ENCODE data around the gene LAMP1. TPM values are rescaled to one million over a fixed set of nuclear protein-coding genes. Genes with fewer than 3 reads are reported as not detected.
"Not testable (repeated sequence)": the region's sequence is repeated elsewhere in the genome, so short reads cannot be mapped to it uniquely, and the experiment has no call there.

The LAMP1 gene
- total and polyA plus RNA-seq, 12 donors: 35.9 to 153 (median 97.3) TPM

GRCh38 chr13:113369189-113369588 lies 72.2 kb downstream of the LAMP1 start:
- DNase-seq (no peak), ATAC-seq (no peak)
- WGBS, 2 donors: 89% methylated on average over 29 of the region's 29 CpGs
- no peak overlapping the region for H3K27ac ChIP-seq
- H3K4me3 ChIP-seq: no peak overlapping the region
- H3K4me1 ChIP-seq: peaks cover 0 to 6% (median 0%) of the 10 kb centered on the region in 9 donors
- no peaks in the 10 kb centered on the region for H3K9me3 ChIP-seq
- peaks cover 0 to 19% (median 13%) of the 10 kb centered on the region in 7 donors for H3K27me3 ChIP-seq
- TF ChIP-seq CTCF (IDR thresholded peaks at IDR 0.05): no peak
- H3K36me3 ChIP-seq: no peaks in the 10 kb centered on the region
- intact Hi-C loops (cut with DNase I): no loop called here

DNA sequence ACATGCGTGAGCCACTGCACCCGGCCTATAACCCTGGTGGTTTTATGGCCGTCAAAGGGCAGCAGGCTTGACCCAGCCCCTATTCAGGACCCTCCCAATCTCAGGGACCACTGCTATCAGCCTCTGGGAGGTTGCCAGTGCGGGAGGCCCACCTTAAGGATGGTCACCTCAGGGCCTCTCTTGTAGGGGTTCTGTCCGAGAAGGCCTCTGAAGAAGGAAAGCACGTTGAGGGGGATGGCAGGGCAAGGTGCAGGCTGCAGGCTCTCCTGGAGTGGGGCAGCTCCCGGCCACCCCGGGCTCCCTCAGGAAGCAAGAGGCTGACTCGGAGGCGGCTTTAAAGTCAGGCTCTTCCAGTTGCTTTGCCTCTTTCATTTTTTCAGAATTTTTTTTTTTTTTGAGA lies 72.8 kb downstream of the LAMP1 start:
- no peak for TF ChIP-seq CTCF (IDR thresholded peaks at IDR 0.05)
- H3K27ac ChIP-seq: no peak overlapping the region
- H3K27me3 ChIP-seq: peaks cover 0 to 14% (median 8%) of the 10 kb centered on the region in 7 donors
- H3K4me1 ChIP-seq: peaks cover 0 to 2% (median 0%) of the 10 kb centered on the region in 9 donors
- ATAC-seq (no peak), DNase-seq (no peak)
- H3K36me3 ChIP-seq: no peaks in the 10 kb centered on the region
- no peak overlapping the region for H3K4me3 ChIP-seq
- H3K9me3 ChIP-seq: no peaks in the 10 kb centered on the region
- intact Hi-C loops (cut with DNase I): loop anchor here in 1 of 10 donors (5.0 kb wide), 1 partner anchor 93 kb away; no protein-coding TSS in a partner anchor
- WGBS, 2 donors: 90 to 92% methylated on average over 10 of the region's 10 CpGs

- intact Hi-C loops (cut with DNase I): loop anchor here in 1 of 10 donors (5.0 kb wide), 1 partner anchor 94 kb away; no protein-coding TSS in a partner anchor
- Histone ChIP-seq H3K36me3 (no peaks in the 10 kb centered on the region), H3K4me3 (no peak overlapping the region), H3K27ac (no peak overlapping the region), H3K27me3 (peaks cover 0 to 2% (median 2%) of the 10 kb centered on the region in 7 donors), H3K9me3 (no peaks in the 10 kb centered on the region), H3K4me1 (no peaks in the 10 kb centered on the region)
- TF ChIP-seq CTCF (IDR thresholded peaks at IDR 0.05): no peak
- DNase-seq (no peak), ATAC-seq (no peak)
- 80 to 83% methylated on average over 12 to 13 of the region's 13 CpGs for WGBS, 2 donors
Measured at GRCh38 chr13:113371061-113371460, 74.0 kb downstream of the LAMP1 start.

DNA sequence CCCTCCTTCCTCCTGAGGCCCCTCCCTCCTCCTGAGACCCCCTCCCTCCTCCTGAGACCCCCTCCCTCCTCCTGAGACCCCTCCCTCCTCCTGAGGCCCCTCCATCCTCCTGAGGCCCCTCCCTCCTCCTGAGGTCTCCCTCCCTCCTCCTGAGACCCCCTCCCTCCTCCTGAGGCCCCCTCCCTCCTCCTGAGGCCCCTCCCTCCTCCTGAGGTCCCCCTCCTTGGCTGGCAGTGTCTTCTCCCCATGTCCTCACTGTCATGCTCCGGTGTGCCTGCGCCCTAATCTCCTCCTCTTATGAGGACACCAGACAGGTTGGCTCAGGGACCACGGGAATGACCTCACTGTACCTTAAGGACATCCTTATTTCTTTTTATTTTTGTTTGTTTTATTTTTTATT lies 74.7 kb downstream of the LAMP1 start:
- H3K36me3 ChIP-seq, H3K4me3 ChIP-seq, DNase-seq, ATAC-seq, H3K27me3 ChIP-seq, H3K4me1 ChIP-seq, H3K27ac ChIP-seq, H3K9me3 ChIP-seq: not testable (repeated sequence)
- WGBS, 2 donors: 87 to 92% methylated on average over 3 of the region's 3 CpGs
- intact Hi-C loops (cut with DNase I): loop anchor here in 1 of 10 donors (5.0 kb wide), 1 partner anchor 94 kb away; no protein-coding TSS in a partner anchor

Small RNA genes lying within 50 kb of the gene (microRNA-seq; reads per million reads assigned to microRNA genes)
- gene MIR8075: 0 reads per million in 2 donors

Other genes with a start within 250 kb of the LAMP1 start
- gene F7, start 191.4 kb upstream of the LAMP1 start, total RNA-seq: under 1 TPM in 3 of 10 donors, not detected in 7; 0.20 to 0.45 (median 0.31) TPM
- under 1 TPM; 0.04 to 0.07 TPM for gene F7, start 191.4 kb upstream of the LAMP1 start, polyA plus RNA-seq
- 10 to 100 TPM in 2 of 10 donors, 1 to 10 TPM in 8; 1.7 to 12.4 (median 6.3) TPM for gene F10, start 174.4 kb upstream of the LAMP1 start, total RNA-seq
- 10 to 100 TPM in 1 of 2 donors, 1 to 10 TPM in 1; 4.6 to 15.1 TPM for gene F10, start 174.4 kb upstream of the LAMP1 start, polyA plus RNA-seq
- under 1 TPM in 1 of 10 donors, not detected in 9; 0.20 TPM for gene PROZ, start 138.6 kb upstream of the LAMP1 start, total RNA-seq
- under 1 TPM in 1 of 2 donors, not detected in 1; 0.03 TPM for gene PROZ, start 138.6 kb upstream of the LAMP1 start, polyA plus RNA-seq
- gene PCID2, start 88.6 kb upstream of the LAMP1 start, total RNA-seq: 10 to 100 TPM; 42.3 to 74.0 (median 47.3) TPM
- gene PCID2, start 88.6 kb upstream of the LAMP1 start, polyA plus RNA-seq: 10 to 100 TPM; 38.9 to 60.1 TPM
- gene CUL4A, start 87.6 kb upstream of the LAMP1 start, total RNA-seq: 100 to 1,000 TPM in 9 of 10 donors, 10 to 100 TPM in 1; 84.7 to 141 (median 112) TPM
- 10 to 100 TPM; 35.8 to 46.1 TPM for gene CUL4A, start 87.6 kb upstream of the LAMP1 start, polyA plus RNA-seq
- 1 to 10 TPM in 3 of 10 donors, under 1 TPM in 7; 0.30 to 1.8 (median 0.78) TPM for gene GRTP1, start 66.9 kb downstream of the LAMP1 start, total RNA-seq
- gene GRTP1, start 66.9 kb downstream of the LAMP1 start, polyA plus RNA-seq: 1 to 10 TPM; 1.9 to 3.2 TPM
- 100 to 1,000 TPM; 381 to 939 (median 762) TPM for gene ADPRHL1, start 156.2 kb downstream of the LAMP1 start, total RNA-seq
- 100 to 1,000 TPM; 163 to 192 TPM for gene ADPRHL1, start 156.2 kb downstream of the LAMP1 start, polyA plus RNA-seq
- 100 to 1,000 TPM in 9 of 10 donors, 10 to 100 TPM in 1; 97.7 to 307 (median 225) TPM for gene DCUN1D2, start 193.5 kb downstream of the LAMP1 start, total RNA-seq
- gene DCUN1D2, start 193.5 kb downstream of the LAMP1 start, polyA plus RNA-seq: 10 to 100 TPM; 40.9 to 73.3 TPM